Testis (tissue), 5 donors: ENCODE data around the gene VPS33A. TPM values are rescaled to one million over a fixed set of nuclear protein-coding genes. Genes with fewer than 3 reads are reported as not detected.

Source experiments
- DNase-seq: peaks from one replicate; pipeline ENCODE4 v3.0.0-alpha.2; 2019
- H3K27ac ChIP-seq, 2 donors: fragments of 200-600 bp; sonication (generic); one replicate each; pipeline ENCODE4 v1.5.1; 2019
- H3K27me3 ChIP-seq: fragments of 200-600 bp; sonication (generic); one replicate; pipeline ENCODE4 v1.5.1; 2019
- H3K36me3 ChIP-seq: fragments of 200-600 bp; sonication (generic); one replicate; pipeline ENCODE4 v1.5.1; 2017; ENCODE audit warnings: low read depth; ENCODE audit errors: missing control alignments
- H3K4me1 ChIP-seq: fragments of 200-600 bp; sonication (generic); one replicate; pipeline ENCODE4 v1.5.1; 2019
- H3K4me3 ChIP-seq, 2 donors: fragments of 200-600 bp; sonication (generic); one replicate each; pipeline ENCODE4 v1.5.1; 2017 to 2019
- H3K9me3 ChIP-seq: fragments of 200-600 bp; sonication (generic); one replicate; pipeline ENCODE4 v1.5.1; 2017
- POLR2A ChIP-seq: fragments of 450-650 bp; IDR thresholded peaks from one replicate; pipeline ENCODE4 v1.6.1; 2017; ENCODE audit warnings: antibody characterized with exemption, mild to moderate bottlenecking, moderate library complexity
- WGBS, 2 donors: methylation state at CpG; one replicate each; pipeline ENCODE4 v1.1.5; 2018; 5-methylcytosine and 5-hydroxymethylcytosine counted together
- intact Hi-C: fragments of 100-400 bp; cut with DNase I; formaldehyde crosslinking; loops from one replicate; pipeline ENCODE4 v1.15.1; 2023; ENCODE audit warnings: low total_unique reads
- long read RNA-seq, 2 donors: transcript quantifications; one replicate each; lab custom pipeline, GENCODE V29; 2026
- polyA plus RNA-seq: library from polyadenylated mRNA; stranded (reverse); fragments of 350-450 nt; fragmentation: Illumina TruSeq; extraction: RNeasy Lipid Tissue Mini Kit (QIAGEN cat#74804); gene quantifications from one replicate; pipeline ENCODE4 v1.2.3, GENCODE V29; 2014; ENCODE audit warnings: low read depth, low replicate concordance; ENCODE audit not compliant: insufficient read depth
- total RNA-seq, 2 donors: library from RNA; depleted of rRNA; stranded (reverse); fragments of >200 nt; gene quantifications; one replicate each; pipeline ENCODE4 v1.2.3, GENCODE V29; 2016
- TF ChIP-seq, protein P1 (sequence below), 3 experiments: fragments of 450-650 bp in 2 of 3; fragments of 200-600 bp in 1 of 3; sonication (generic) in 1 of 3; IDR thresholded peaks; one replicate each; pipeline ENCODE4 v1.5.1; 2016 to 2019; ENCODE audit warnings: antibody characterized with exemption in 3 of 3, mild to moderate bottlenecking in 2 of 3, moderate library complexity in 1 of 3

The VPS33A gene
- total RNA-seq (10 to 100 TPM; 36.1 to 41.3 TPM), polyA plus RNA-seq (50.1 TPM)
- long read RNA-seq, donor 1, full-length matches to known transcripts = 12 of 12 reads
- long read RNA-seq, donor 1, partial matches to known transcripts = 0 of 12 reads
- long read RNA-seq, donor 1, other reads (novel, unspliced or antisense) = 0 of 12 reads
- long read RNA-seq, donor 2, full-length matches to known transcripts = 4 of 4 reads
- long read RNA-seq, donor 2, partial matches to known transcripts = 0 of 4 reads
- long read RNA-seq, donor 2, other reads (novel, unspliced or antisense) = 0 of 4 reads

GRCh38 chr12:122266230-122266901, at the start of gene VPS33A:
Gene VPS33A, minus strand, starts transcription at chr12:122266494. Its CDS starts 86 bp downstream, at chr12:122266408.
- DNase-seq = peak; percentile 97
- WGBS, 2 donors = 0% methylated on average over 14 to 45 of the region's 56 CpGs
- peak within 1 kb of the TSS; percentile 84 to 86 for H3K4me3 ChIP-seq
- H3K27ac ChIP-seq = peak within 1 kb of the TSS; percentile 81 to 84
- peaks cover 4% of the 10 kb centered on the region for H3K4me1 ChIP-seq
- H3K36me3 ChIP-seq = no peaks in the 10 kb centered on the region
- H3K27me3 ChIP-seq = no peaks in the 10 kb centered on the region
- H3K9me3 ChIP-seq = no peaks in the 10 kb centered on the region
- intact Hi-C loops = no loop called here
- TF ChIP-seq, protein P1, sequence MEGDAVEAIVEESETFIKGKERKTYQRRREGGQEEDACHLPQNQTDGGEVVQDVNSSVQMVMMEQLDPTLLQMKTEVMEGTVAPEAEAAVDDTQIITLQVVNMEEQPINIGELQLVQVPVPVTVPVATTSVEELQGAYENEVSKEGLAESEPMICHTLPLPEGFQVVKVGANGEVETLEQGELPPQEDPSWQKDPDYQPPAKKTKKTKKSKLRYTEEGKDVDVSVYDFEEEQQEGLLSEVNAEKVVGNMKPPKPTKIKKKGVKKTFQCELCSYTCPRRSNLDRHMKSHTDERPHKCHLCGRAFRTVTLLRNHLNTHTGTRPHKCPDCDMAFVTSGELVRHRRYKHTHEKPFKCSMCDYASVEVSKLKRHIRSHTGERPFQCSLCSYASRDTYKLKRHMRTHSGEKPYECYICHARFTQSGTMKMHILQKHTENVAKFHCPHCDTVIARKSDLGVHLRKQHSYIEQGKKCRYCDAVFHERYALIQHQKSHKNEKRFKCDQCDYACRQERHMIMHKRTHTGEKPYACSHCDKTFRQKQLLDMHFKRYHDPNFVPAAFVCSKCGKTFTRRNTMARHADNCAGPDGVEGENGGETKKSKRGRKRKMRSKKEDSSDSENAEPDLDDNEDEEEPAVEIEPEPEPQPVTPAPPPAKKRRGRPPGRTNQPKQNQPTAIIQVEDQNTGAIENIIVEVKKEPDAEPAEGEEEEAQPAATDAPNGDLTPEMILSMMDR (IDR thresholded peaks at IDR 0.05) = peak in 1 of 3 experiments; percentile 44
- TF ChIP-seq POLR2A = no peak

DNA sequence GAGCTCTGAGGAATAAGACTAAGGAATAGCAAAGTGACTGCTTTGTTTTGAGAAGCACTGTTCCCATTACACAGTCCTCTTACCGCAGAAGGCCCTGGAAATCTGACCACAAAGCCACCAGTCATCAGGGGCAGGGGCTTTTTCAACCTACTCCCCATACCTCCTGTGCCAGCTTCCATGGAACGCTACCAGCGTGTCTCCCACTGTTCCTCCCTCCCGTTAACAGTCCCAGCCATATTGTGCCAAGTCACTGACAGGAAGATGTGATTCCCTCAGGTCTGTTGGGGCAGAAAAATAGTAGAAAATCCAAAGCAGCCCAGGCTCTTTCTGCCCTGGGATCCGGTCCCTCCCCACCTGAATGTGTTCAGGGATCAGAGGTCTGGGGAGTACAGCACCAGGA, 46.6 kb upstream of the VPS33A start:
- WGBS, 2 donors = 84 to 86% methylated on average over 5 of the region's 5 CpGs
- TF ChIP-seq, protein P1 (IDR thresholded peaks at IDR 0.05) = no peak
- no peak for TF ChIP-seq POLR2A
- H3K36me3 ChIP-seq = no peaks in the 10 kb centered on the region
- no peak overlapping the region for H3K27ac ChIP-seq
- DNase-seq = no peak
- H3K4me3 ChIP-seq = no peak overlapping the region
- H3K27me3 ChIP-seq = no peaks in the 10 kb centered on the region
- H3K9me3 ChIP-seq = no peaks in the 10 kb centered on the region
- H3K4me1 ChIP-seq = no peaks in the 10 kb centered on the region
- intact Hi-C loops = no loop called here

GRCh38 chr12:122311696-122312095, 45.4 kb upstream of the VPS33A start:
- Histone ChIP-seq H3K36me3 (no peaks in the 10 kb centered on the region), H3K27ac (no peak overlapping the region), H3K4me3 (no peak overlapping the region), H3K4me1 (no peaks in the 10 kb centered on the region), H3K9me3 (no peaks in the 10 kb centered on the region), H3K27me3 (no peaks in the 10 kb centered on the region)
- intact Hi-C loops = no loop called here
- no peak for DNase-seq
- TF ChIP-seq POLR2A = no peak
- TF ChIP-seq, protein P1 (IDR thresholded peaks at IDR 0.05) = no peak
- WGBS, 2 donors = 86 to 92% methylated on average over 5 of the region's 5 CpGs

GRCh38 chr12:122310626-122311333, 44.5 kb upstream of the VPS33A start:
- Histone ChIP-seq H3K27ac (no peak overlapping the region), H3K4me1 (no peaks in the 10 kb centered on the region), H3K4me3 (no peak overlapping the region), H3K9me3 (no peaks in the 10 kb centered on the region), H3K27me3 (no peaks in the 10 kb centered on the region), H3K36me3 (no peaks in the 10 kb centered on the region)
- DNase-seq = no peak
- WGBS, 2 donors = 86 to 89% methylated on average over 3 of the region's 3 CpGs
- intact Hi-C loops = no loop called here
- no peak for TF ChIP-seq POLR2A
- TF ChIP-seq, protein P1 (IDR thresholded peaks at IDR 0.05) = no peak
